HG02973 (cell line): ENCODE measurements around the gene CABLES2.

ENCODE experiments used
- ATAC-seq: cut with Tn5 transposase; IDR thresholded peaks from one replicate; pipeline ENCODE4 v1.9.1; 2021; ENCODE audit warnings: moderate library complexity; ENCODE audit not compliant: unreplicated experiment

The CABLES2 gene

DNA sequence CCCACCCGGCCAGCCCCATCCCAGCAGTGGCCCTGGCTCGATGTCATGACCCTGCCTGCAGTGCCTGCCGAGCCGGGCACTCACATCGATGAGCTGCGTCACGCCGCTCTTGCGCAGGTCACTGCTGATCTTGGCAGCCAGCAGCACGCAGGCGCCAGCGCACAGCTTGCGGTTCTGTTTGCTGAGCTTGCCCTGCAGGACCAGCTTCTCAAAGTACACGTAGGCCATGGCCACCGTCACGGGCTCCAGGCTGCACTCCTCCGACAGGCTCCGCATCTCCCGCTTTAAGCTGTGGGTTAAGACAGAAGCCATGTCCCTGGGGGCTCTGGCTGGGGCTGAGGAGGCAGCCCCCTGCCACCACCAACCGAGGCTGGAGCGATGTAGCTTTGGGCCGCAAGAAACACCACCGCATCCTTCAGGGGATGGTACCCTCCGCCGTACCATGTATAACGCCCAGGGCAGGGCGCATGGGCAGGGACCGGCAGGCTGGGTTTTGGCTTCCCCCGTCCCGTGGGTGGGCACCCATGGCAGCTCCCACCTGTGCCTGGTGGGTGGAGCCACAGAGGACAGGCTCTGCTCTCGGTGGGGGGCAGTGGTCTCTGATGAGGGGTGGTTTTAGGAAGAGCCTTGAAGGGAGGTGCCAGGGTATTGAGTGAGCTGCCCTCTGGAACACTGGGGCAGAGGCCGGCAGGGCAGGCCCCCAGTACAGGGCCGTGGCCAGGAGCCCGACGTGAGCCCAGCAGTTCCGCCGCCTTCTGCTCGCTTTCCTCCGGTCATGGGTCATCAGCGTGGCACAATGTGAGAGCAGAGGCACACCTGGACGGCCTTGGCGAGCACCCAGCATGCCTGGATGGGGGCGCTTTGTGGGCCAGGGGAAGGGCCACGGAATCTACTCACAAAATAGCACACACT, 15.7 kb downstream of the CABLES2 start:
- no peak for ATAC-seq

DNA sequence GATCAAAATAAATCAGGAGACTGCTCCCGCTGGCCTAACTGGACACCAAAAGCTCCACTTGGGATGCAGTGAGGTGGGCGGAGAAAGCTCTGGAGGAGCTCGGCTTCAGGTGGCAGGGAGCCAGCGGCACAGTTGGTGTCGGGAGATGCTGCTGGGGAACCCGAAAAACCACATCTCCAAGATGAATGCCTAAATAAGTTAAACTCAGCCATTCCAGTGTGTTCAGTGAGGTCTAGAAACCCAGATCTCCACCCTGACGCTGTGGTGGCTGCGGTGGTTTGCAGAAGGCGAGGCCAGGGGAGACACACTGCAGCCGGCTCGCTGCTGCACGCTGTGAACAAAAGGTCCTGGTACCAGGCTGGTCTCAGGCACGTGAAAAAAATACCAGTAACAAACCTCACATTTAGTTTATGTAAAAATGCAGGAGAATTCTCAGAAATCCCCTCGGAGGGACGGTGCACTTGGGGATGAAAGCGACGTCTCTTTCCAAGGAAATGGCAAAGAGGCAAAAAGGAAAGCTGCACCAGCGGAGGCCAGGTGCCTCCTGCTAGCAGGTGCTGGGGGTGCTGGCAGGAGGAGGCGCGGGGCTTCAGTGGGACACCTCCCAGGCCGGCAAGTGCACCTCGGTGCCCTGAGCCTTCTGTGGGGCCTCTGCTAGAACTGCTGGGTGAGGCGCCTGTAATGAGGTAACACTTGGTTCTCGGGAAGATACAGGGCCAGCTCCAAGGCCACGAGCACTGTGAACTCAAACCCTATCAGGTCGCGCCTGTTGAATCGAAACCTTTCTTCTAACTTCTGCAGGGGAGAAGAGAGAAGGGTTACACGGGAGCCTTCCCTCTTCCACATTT, 16.5 kb downstream of the CABLES2 start:
- ATAC-seq: no peak

DNA sequence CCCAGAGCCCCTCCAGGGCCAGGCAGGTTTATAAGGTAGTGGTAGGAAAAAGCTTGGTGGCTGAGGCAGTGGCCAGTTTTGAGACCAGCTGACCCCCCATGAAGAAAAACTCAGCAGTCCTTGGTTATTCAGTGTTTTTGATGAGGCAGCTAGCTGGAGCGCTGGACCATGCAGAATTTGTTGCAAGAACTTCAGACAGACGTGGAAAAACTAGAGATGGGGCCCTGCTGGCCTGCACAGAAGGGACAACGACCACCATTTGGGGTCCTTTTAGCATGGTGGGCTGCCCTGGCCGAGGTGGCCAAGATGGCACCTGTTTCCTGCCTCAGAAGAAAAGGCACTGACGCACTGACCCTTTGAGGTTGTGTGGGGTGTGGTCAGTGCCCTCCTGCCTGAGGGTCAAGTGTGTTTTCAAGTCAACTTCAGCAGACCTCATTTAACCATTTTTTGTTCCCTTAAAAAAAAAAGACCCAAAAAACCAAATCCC, 17.4 kb downstream of the CABLES2 start:
- ATAC-seq: no peak

DNA sequence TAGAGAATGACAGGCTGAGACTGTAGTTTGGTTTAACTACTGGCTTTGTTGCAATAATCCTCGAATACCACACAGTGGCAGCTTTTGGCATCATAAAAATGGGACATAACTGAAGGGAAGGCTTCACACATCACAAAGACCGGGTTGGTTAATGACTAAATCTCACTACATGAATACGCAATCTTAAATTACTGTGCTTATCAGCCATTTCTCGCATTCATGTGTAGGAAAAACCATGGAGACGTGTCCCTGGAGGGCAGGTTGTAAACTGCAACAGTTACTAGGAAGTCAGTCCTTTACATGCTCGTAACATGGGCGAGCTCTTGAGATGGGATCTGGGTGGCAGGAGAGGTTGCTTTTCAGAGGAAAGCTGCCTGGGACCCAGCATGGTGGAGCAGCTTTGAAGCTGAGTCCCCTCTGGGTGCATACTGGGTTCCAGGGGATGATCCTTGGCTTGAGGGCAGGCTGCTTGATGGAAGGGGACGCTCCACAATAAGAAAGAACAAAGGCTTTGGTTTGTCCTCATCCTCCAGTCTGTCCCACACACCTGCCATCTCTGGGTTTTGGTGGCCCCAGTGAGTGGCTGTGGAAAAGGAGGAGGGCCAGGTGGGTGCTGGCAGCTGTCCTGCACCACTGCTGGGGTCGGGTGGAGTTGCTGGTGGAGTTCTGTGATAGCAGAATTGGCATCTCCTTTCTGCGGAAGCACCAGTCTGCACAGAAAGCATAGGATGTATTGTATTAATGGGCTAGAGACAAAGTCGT, 18.1 kb downstream of the CABLES2 start:
- ATAC-seq: no peak

DNA sequence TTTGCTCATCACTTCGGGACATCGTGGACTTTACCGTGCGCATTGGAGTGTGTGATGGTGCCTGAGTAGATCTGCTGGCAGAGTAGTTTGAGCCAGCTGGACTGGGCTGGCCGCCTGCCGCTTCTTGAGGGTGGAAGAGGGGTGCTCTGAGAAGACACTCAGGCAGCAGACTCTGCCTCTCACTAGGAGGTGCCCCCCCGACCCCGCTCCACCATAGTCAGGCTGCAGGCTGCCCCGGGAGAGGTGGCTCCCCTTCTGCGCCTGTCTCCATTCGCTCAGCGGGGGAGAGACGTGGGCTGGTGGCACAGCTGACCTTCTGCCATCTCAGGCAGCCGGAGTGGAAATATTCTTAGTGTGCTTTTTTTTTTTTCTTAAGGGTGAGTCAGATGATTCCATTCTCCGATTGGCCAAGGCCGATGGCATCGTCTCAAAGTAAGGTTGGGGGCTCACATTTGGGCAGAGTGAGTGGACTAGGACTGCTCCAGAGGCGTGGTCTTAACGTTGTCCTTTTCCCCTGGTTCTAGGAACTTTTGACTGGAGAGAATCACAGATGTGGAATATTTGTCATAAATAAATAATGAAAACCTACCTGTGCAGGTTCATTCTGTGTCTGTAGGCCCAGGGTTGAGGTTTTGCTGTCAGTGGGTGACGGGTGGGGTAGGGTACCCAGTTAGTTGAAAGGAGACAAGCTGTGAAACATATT, 19.0 kb downstream of the CABLES2 start:
- no peak for ATAC-seq

DNA sequence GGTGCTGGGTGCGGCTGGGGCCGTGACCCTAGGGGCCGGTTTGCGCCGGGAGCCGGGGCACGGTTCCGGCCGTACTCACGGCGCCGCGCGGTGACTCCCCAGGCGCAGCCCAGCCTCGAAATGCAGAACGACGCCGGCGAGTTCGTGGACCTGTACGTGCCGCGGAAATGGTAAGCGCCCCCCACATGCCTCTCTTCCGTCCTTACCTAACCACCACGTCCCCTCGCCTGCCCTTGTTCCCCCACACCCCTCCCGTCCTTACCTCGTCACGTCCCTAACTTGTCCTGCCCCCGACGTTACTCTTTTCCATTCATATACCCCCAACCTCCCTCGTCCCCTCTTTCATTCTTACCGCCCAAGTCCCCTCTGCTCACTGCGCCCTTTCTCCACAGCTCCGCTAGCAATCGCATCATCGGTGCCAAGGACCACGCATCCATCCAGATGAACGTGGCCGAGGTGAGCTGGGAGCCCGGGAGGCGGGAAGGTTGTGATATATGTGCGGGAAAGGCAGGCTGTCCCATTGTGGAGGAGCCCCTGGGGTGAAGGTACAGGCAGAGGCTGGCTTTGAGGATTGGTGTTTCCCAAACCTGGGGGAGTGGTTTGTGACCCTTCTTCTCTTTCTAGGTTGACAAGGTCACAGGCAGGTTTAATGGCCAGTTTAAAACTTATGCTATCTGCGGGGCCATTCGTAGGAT, 19.7 kb downstream of the CABLES2 start:
- ATAC-seq: peak; percentile 8

DNA sequence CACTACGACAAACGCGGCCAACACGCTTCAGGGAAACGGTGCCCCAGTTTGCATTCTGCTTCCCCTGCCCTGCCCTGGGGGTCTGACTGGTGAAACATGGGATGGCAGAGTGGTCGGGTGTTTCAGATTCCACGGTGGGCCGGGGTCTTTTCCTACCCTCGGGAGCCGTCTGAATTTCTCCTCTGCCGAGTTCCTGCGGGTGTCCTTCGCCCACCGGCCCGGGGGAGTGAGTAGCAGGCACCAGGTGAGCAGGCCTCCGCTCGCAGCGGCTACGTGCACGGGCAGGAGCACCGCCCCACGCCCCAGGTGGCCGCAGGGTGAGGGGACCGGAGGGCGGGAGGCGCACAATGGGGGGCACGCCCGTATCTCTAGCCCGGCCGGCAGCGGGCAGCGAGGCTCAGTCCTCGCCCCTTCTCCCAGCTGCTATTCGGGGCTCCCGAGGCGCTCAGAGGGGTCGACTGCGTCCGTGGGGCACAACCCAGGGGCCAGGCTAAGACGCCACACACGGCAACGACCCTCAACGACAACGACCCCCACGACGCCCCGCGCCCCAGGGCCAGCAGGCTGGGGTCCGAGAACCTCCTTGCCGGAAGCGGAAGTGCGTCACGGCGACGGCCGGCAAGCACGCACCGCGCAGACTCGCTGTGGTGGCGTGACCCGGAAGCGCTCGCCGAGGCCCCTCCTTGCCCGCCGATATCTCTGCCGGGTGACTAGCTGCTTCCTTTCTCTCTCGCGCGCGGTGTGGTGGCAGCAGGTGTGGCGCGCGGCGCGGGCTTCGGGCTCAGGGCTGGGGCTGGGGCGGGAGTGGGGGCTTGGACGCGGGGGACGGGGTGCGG, 20.5 kb downstream of the CABLES2 start, which contains the start of gene RPS21:
Gene RPS21 (plus strand): TSS at position 721 of the 836 bp plus-strand sequence. CDS start 236 bp downstream, outside the sequence.
- ATAC-seq: peak; percentile 71

DNA sequence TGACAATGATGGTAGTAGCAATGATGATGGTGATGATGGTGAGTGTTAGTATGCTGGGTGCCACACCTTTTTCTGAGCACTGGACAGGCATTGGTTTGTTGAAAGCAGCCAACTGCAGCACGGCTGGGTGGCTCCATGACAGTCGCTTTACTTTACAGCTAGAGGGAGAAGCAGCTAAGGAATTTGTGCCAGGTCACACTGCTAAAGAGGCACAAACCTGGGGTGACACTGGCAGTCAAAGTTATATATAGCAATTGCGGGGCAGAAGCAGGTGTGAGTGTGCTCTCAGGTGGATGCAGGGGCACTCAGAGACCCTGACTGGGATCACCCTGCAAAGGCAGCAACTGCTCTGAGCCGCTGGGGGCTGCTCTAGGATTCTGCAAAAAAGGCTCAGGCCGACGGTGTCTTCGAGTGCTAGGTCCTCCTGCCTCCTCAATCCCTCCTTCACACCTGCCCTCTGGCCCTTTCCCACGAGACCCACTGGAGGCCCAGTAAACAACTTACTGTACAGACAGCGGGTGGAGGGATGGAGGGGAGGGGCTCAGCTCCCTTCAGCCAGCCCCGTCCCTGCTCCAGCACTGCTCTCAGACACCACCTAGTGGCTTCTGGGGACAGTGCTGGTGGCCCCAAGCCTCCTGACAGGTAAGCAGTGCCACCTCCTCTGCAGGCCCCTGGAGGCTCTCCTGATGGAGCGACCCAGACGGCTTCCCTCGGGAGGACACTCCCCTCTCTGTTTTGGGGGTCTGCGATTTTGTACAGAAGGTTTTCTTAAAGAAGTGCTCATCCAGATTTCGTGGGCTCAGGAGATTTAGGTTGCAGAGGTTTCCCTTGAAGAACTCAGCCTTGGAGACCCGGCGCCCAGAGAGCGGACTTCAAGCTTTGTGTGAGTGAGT, 24.5 kb downstream of the CABLES2 start:
- ATAC-seq: peak; percentile 52

DNA sequence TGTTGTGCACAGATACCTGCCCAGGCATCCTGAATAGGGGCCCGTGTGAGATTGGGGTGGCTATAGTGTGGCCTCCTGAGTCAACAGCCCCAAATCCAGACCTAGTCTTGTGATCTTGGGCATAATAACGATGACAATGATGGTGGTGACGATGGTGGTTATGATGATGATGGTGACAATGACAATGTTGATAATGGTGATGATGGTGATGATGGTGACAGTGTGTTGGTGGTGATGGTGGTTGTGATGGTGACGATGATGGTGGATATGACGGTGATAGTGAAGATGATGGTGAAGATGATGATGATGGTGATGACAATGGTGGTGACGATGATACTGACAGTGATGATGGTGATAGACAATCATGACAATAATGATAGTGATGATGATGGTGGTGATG, 25.2 kb downstream of the CABLES2 start:
- ATAC-seq: no peak

DNA sequence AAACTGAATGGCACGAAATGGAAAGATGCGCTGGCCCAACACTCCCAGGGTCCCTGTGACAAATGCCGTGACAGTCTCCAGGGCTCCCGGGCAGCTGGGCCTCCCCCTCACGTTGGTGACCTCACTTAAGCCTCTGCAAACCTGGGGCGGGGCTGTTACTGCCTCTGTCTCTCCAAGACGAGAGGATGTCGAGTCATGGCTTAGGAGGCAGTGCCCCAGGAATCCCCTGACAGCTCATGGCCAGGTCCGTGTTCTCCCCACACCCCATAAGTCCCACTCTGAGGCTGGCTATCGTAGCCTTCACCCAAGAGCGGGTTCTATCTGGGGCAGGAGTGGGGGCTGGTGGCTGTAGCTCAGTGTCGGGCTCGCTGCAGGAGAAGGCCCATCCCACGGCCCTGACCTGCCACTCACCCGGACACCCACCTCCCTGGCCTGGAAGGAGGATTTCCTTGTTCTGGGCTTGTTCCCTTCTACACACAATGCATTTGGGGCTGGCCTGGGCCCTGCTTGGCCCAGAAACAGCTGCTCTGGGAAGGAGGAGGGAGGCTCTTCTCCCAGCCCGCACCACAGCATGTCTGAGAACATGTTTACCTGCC, 25.8 kb downstream of the CABLES2 start:
- no peak for ATAC-seq

DNA sequence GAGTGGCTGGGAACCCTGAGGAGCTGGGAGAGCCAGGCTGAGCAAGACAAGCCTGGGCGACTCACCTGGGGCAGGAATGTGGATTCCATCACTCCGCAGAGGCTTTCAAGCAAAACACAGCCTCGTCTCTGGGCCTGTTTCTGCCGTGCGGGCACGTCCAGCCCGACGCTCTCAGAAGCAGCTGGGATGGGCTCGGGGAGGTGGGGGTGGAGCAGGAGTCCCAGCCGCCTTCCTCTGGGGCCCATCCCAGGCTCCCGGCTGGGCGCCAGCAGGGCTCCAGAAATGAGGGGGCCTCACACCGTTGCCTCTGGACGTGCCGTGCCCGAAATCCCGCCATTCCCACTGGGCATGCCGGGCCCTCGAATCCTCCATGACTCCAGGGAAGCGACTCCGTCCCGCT, 28.9 kb downstream of the CABLES2 start:
- no peak for ATAC-seq

DNA sequence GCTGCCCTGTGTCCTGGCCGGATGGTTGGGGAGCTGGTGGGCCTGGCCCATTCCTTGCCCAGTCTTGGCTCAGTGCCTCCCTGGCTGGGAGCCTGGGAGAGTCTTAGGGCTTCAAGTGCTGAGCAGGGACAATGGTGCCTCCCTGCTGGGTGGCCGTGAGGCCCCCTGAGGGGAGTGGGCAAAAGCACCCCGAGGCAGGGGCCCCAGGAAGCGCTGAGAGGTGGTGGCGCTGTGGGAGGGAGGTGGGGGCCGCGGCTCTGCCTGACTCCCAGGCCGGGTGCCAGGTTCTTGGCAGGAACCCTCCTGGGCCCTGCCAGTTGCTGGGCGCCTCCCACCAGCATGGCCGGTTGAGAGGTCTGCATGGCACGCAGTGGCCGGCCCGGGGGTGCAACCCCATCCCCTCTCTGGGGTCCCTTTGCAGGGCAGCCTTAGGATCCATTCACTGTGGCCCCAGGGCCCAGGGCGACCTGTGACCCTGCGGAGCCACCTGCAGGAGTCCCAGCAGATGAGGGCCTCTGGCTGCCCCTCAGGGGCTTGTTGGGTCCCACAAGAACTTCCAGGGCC, 29.4 kb downstream of the CABLES2 start:
- ATAC-seq: no peak

DNA sequence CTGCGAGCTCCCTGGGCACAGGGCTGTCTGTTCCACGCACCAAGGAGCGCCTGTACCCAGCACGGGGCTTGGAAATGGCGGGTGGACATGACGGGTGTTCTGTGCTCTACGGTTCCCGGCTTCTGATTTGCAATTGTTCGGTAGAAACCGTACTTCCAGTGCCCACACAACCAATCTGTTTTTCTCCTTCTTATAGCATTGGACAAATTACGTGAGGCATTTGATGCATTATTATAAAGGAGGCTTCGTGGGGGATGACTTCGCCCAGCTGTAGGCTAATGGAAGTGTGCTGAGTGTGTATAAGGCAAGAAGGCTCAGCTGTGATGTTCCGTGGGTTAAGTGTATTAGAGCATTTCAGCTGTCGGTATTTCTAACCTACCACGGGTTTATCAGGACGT, 30.0 kb downstream of the CABLES2 start:
- no peak for ATAC-seq

DNA sequence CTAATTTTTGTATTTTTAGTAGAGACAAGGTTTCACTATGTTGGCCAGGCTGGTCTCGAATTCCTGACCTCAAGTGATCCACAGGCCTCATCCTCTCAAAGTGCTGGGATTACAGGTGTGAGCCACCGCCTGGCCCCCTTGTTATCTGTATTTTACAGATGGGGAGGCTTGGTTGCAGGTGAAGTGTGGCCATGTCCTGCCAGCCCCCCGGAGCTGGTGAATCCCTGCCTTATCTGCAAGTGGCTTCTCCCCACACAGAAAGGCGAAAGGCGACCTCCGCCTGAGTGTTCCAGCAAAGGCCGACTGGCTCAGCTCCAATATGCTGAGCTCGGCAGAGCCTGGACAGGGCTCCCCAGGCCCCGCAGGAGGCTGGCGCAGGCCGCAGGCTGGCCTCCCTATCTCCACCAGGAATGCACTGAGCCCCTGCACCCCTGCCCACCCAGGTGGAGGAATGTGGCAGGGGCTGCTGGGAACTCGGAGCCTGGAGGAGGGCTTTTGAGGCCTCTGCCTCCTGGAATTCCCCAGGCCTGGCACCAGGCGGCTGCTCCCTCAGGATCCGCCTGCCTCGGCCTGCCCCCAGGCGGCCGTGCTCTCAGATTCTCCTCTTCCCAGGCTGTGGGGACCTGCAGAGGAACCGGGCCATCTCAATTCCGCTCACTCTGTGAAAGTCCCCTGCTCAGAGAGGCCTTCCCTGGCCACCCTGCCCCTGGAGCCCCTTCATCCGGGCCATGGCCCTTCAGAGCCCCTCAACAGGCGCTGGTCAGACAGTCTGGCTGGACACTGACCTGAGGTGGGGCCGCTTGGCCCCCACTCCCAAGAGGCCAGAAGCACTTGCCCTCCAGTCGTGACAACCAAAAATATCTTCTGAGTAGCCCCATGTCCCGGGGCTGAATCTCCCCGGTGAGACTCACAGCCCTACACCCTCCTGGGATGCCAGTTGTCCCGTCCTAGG, 30.7 kb downstream of the CABLES2 start:
- no peak for ATAC-seq

DNA sequence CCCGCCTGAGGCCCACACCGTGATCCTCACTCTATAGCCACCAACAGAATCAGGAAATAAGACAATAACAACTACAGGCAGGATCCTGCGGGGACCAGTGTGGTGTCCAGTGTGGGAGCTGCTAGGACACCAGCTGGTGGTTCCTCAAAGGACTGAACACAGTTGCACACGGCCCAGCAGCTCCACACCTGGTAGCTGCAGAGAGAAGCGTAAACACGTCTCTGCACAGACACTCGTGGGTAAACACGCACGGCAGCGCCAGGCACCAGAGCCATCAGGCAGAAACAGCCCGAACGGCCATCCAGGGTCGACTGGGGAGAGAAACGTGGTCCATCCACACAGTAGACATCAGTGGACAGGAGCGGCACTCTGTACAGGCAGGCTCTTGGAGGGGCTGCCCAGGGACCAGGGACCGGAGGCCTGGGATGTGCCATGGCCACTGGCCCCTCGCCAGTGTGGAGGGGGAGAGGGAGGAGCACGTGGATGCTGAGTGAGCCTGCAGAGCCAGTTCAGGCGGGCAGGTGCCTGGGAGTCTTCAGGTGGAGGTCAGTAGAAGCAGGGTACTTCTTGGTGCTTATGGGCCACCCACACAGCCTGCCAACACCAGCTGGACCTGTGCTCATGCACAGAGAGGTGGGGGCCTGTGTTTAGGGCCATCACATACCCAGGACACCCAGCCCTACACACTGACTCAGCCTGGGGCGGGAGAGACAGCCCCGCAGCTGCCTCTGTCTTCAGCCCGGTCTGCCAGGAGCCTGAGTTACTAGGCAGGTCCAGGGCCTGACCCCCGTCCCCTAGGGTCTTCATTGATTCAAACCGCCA, 32.5 kb downstream of the CABLES2 start:
- no peak for ATAC-seq
